LNCaP clone FGC (cell line): ENCODE measurements around the gene CYB5B.
A peak's percentile ranks its signal among the peaks of the same experiment; 100 is the strongest.

Source experiments
- DNase-seq: peaks from one replicate; pipeline ENCODE4 v3.0.0-alpha.2; 2011; ENCODE audit warnings: low read depth
- H3K4me3 ChIP-seq: 2 replicates; pipeline ENCODE4 v1.5.1; 2011; ENCODE audit warnings: mild to moderate bottlenecking, low read depth, low read length, control low read depth
- CTCF ChIP-seq: IDR thresholded peaks from 2 replicates; pipeline ENCODE4 v1.5.1; 2012; ENCODE audit warnings: mild to moderate bottlenecking; ENCODE audit not compliant: control insufficient read depth, insufficient read depth; ENCODE audit errors: extremely low read depth

CYB5B gene

DNA sequence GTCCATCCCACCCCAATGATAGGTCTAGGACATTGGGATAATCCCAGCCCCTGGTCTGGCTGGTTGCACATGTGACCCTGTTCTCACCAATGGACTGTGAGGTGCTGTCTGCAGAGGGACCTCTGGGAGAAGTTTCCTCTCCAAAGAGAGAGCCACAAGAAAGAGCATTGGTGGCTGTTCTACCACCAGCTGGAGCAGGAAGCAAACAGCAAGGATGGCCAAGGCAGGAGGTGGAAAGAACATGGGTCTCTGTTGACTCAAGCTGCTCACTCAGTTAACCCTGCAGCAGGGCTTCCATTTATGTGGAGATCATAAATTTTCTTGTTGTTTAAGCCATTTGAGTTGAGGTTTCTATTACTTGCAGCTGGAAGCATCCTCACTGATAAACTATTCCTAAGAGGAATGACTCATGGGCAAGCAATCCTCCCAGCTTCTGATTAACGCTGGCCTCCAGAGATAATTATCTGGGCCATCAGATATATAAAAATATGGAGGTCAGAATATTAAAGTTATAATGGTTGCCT, 52.6 kb downstream of the CYB5B start:
- no peak for DNase-seq
- no peak for TF ChIP-seq CTCF
- no peak overlapping the region for H3K4me3 ChIP-seq

DNA sequence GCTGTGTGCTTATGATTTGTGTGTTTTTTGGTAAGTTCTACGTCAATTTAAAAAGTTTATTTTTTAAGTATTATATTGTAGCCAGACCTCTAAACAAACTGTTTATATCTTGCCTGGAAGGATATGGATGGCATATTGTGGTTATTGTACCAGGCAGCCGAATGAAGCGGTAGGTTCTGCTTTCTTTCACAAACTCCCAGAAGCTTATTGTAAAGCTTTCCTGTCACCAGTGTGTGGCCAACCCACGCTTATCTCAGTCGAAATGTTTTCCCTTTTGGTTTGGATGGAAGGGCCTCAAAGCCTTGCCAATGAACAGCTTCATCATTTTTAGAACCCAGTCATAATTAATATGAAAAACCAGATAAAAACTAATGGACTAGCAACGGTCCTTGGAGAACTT, 53.1 kb downstream of the CYB5B start:
- DNase-seq, result no peak
- no peak overlapping the region for H3K4me3 ChIP-seq
- no peak for TF ChIP-seq CTCF

DNA sequence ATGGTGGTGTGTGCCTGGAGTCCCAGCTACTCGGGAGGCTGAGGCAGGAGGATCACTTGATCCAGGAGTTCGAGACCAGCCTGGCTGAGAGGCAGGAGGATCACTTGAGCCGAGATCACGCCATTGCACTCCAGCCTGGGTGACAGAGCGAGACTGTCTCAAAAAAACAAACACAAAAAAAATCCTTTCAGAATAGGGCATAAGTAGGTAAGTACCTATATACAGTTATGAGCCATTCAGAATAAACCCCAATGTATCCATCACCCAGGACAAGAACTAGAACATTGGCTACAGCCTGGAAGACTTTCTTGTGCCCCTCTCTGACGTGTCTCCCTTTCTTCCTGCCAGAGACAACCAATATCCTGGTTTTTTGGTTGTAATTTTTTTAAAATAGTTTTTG, 54.3 kb downstream of the CYB5B start:
- no peak for TF ChIP-seq CTCF
- no peak for DNase-seq
- no peak overlapping the region for H3K4me3 ChIP-seq

GRCh38 chr16:69479775-69480174, 55.4 kb downstream of the CYB5B start:
- no peak for DNase-seq
- no peak overlapping the region for H3K4me3 ChIP-seq
- TF ChIP-seq CTCF, result no peak

- TF ChIP-seq CTCF, result 0 out of 2 replicates have a peak, but pooled peaks have one; percentile 29
- peak; percentile 80 for DNase-seq
- H3K4me3 ChIP-seq, result no peak overlapping the region
Measured at GRCh38 chr16:69481901-69482341, 57.5 kb downstream of the CYB5B start.

GRCh38 chr16:69482410-69482991, 58.1 kb downstream of the CYB5B start:
- TF ChIP-seq CTCF, result no peak
- no peak overlapping the region for H3K4me3 ChIP-seq
- no peak for DNase-seq

GRCh38 chr16:69483611-69484010, 59.2 kb downstream of the CYB5B start:
- no peak for TF ChIP-seq CTCF
- no peak overlapping the region for H3K4me3 ChIP-seq
- DNase-seq, result no peak
